PC-3 (cell line): ENCODE results near the gene HYKK.

Experiments
- CTCF ChIP-seq: fragments of 300-600 bp; sonication (generic); conservative IDR thresholded peaks from 2 replicates; pipeline ENCODE4 v1.5.1; 2017; ENCODE audit warnings: antibody characterized with exemption, low read depth, mild to moderate bottlenecking, low read length
- EZH2 ChIP-seq: fragments of 300-600 bp; sonication (generic); IDR thresholded peaks from one replicate; pipeline ENCODE4 v1.6.1; 2017; ENCODE audit warnings: antibody characterized with exemption, mild to moderate bottlenecking, low read length; ENCODE audit not compliant: unreplicated experiment
- EZH2phosphoT487 ChIP-seq: fragments of 300-600 bp; sonication (generic); IDR thresholded peaks from 2 replicates; pipeline ENCODE4 v1.6.1; 2018; ENCODE audit warnings: mild to moderate bottlenecking, antibody characterized with exemption, low read length, borderline replicate concordance

DNA sequence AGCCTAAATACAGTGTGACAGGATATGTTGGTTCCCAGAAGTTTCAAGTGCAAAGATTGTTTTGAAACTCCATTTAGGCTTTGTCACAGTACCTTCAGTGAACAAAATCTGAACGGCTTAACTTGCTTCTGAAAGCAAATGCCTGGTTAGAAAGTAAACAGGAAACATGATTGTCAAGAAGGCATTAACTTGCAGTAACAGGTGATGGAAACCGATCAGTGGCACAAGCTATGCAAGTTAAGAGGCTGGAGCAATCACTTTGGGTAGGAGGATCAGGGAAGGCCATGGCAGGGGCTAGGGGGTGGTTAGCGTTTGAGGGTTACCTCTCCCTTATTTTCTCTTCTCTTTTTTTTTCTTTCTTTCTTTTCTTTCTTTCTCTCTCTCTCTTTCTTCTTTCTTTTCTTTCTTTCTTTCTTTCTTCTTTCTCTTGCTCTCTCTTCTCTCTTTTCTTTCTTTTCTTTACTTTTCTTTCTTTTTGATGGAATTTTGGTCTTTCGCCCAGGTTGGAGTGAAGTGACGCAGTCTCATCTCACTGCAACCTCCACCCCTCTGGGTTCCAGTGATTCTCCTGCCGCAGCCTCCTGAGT is 2.4 kb downstream of the HYKK start:
- TF ChIP-seq CTCF = no peak
- TF ChIP-seq EZH2phosphoT487 = no peak
- TF ChIP-seq EZH2 = no peak
